GM23338 (cell line): Measurements from ENCODE around the gene GRK3. TPM values are rescaled to one million over a fixed set of nuclear protein-coding genes. Genes with fewer than 3 reads are reported as not detected.

Source experiments
- ATAC-seq: fragments of 200-7000 bp; cut with Tn5 transposase; 3 replicates; pipeline ENCODE4 v1.9.1; 2020
- DNase-seq: peaks from one replicate; pipeline ENCODE4 v3.0.0-alpha.2; 2015; ENCODE audit warnings: low spot score
- H2AFZ ChIP-seq: fragments of 200-600 bp; sonication (generic); 2 replicates; pipeline ENCODE4 v1.8.0; 2016; ENCODE audit warnings: antibody characterized with exemption, mild to moderate bottlenecking, moderate library complexity
- H3F3A ChIP-seq: fragments of 200-600 bp; sonication (generic); replicated peaks from 2 replicates; pipeline ENCODE4 v1.8.0; 2017; ENCODE audit warnings: antibody characterized with exemption, mixed run types, low read depth
- H3K27ac ChIP-seq: fragments of 200-600 bp; sonication (generic); 2 replicates; pipeline ENCODE4 v1.6.1; 2016; ENCODE audit warnings: low read depth
- H3K27me3 ChIP-seq: fragments of 200-600 bp; sonication (generic); 2 replicates; pipeline ENCODE4 v1.8.0; 2016; ENCODE audit warnings: mild to moderate bottlenecking, mixed run types, moderate library complexity; ENCODE audit not compliant: insufficient read depth
- H3K36me3 ChIP-seq: fragments of 200-600 bp; sonication (generic); 2 replicates; pipeline ENCODE4 v1.8.0; 2016; ENCODE audit warnings: mild to moderate bottlenecking; ENCODE audit not compliant: insufficient read depth
- H3K4me1 ChIP-seq: fragments of 200-600 bp; sonication (generic); 2 replicates; pipeline ENCODE4 v1.8.0; 2016; ENCODE audit warnings: mild to moderate bottlenecking, moderate library complexity; ENCODE audit not compliant: insufficient read depth
- H3K4me2 ChIP-seq: fragments of 200-600 bp; sonication (generic); 2 replicates; pipeline ENCODE4 v1.7.1; 2017; ENCODE audit warnings: mixed run types
- H3K4me3 ChIP-seq: fragments of 200-600 bp; sonication (generic); 2 replicates; pipeline ENCODE4 v1.6.1; 2016; ENCODE audit warnings: mixed run types
- H3K79me2 ChIP-seq: fragments of 200-600 bp; sonication (generic); replicated peaks from 2 replicates; pipeline ENCODE4 v1.8.0; 2017; ENCODE audit warnings: mild to moderate bottlenecking; ENCODE audit not compliant: insufficient read depth
- H3K9me2 ChIP-seq: fragments of 200-600 bp; sonication (generic); 2 replicates; pipeline ENCODE4 v1.8.0; 2017; ENCODE audit not compliant: insufficient read depth
- H4K20me1 ChIP-seq: fragments of 200-600 bp; sonication (generic); replicated peaks from 2 replicates; pipeline ENCODE4 v1.8.0; 2017; ENCODE audit warnings: mild to moderate bottlenecking; ENCODE audit not compliant: insufficient read depth
- H3K27ac Mint-ChIP-seq: 2 replicates; pipeline ENCODE4 v1.8.0; 2020; ENCODE audit warnings: inconsistent platforms, mild to moderate bottlenecking, moderate library complexity, mixed read lengths
- H3K27me3 Mint-ChIP-seq: 3 replicates; pipeline ENCODE4 v1.8.0; 2022; ENCODE audit warnings: low read depth, mild to moderate bottlenecking, moderate library complexity, mixed read lengths, inconsistent platforms; ENCODE audit not compliant: insufficient read depth, poor library complexity
- H3K36me3 Mint-ChIP-seq: 3 replicates; pipeline ENCODE4 v1.8.0; 2021; ENCODE audit warnings: low read depth, mild to moderate bottlenecking, inconsistent platforms, moderate library complexity, mixed read lengths
- H3K4me1 Mint-ChIP-seq: 3 replicates; pipeline ENCODE4 v1.8.0; 2020; ENCODE audit warnings: mild to moderate bottlenecking, inconsistent platforms, mixed read lengths
- H3K4me3 Mint-ChIP-seq: 3 replicates; pipeline ENCODE4 v1.8.0; 2021; ENCODE audit warnings: moderate library complexity, mild to moderate bottlenecking, inconsistent platforms, mixed read lengths
- H3K9me3 Mint-ChIP-seq: 3 replicates; pipeline ENCODE4 v1.8.0; 2020; ENCODE audit warnings: moderate library complexity, mild to moderate bottlenecking, inconsistent platforms, mixed read lengths
- CREB1 ChIP-seq: fragments of 250-450 bp; sonication (Bioruptor Pico); IDR thresholded peaks from 2 replicates; pipeline ENCODE4 v1.5.0; 2020; ENCODE audit warnings: low read depth, mild to moderate bottlenecking, moderate library complexity
- EZH2 ChIP-seq: fragments of 200-600 bp; sonication (generic); IDR thresholded peaks from one replicate; pipeline ENCODE4 v1.8.0; 2017; ENCODE audit warnings: antibody characterized with exemption, mild to moderate bottlenecking, low read depth; ENCODE audit not compliant: unreplicated experiment
- JUNB ChIP-seq: IDR thresholded peaks from one replicate; pipeline ENCODE4 v1.6.1; 2016; ENCODE audit warnings: antibody characterized with exemption; ENCODE audit not compliant: unreplicated experiment
- NANOG ChIP-seq: IDR thresholded peaks from 2 replicates; pipeline ENCODE4 v1.6.1; 2016; ENCODE audit warnings: antibody characterized with exemption, borderline replicate concordance
- STAT1 ChIP-seq: IDR thresholded peaks from one replicate; pipeline ENCODE4 v1.6.1; 2016; ENCODE audit warnings: antibody characterized with exemption; ENCODE audit not compliant: unreplicated experiment
- ZNF114 ChIP-seq: fragments of 250-450 bp; sonication (Bioruptor Pico); IDR thresholded peaks from 2 replicates; pipeline ENCODE4 v1.5.0; 2020; ENCODE audit warnings: mild to moderate bottlenecking, moderate library complexity
- ZNF331 ChIP-seq: fragments of 250-450 bp; sonication (Bioruptor Pico); IDR thresholded peaks from 2 replicates; pipeline ENCODE4 v1.5.0; 2020; ENCODE audit warnings: low read depth, mild to moderate bottlenecking, moderate library complexity
- polyA plus RNA-seq: library from polyadenylated mRNA; unstranded; fragments of >200 nt; fragmentation: Nextera tagmentation; extraction: Ambion mirVana; gene quantifications from 2 replicates; pipeline ENCODE4 v1.2.1, GENCODE V29; 2016
- total RNA-seq: library from RNA; depleted of rRNA; stranded (reverse); fragments of >200 nt; shearing (Covaris generic); gene quantifications from 2 replicates; pipeline ENCODE4 v1.2.3, GENCODE V29; 2014
- TF ChIP-seq, protein P1 (sequence below), 2 experiments: fragments of 200-600 bp in 1 of 2; sonication (generic) in 1 of 2; conservative IDR thresholded peaks; 2 replicates each; pipeline versions ENCODE4 v1.5.1 to v1.6.1; 2016 to 2017; ENCODE audit warnings: antibody characterized with exemption in 2 of 2, low read depth in 2 of 2, mild to moderate bottlenecking in 2 of 2, moderate library complexity in 1 of 2
- TF ChIP-seq, protein P2 (sequence below): IDR thresholded peaks from one replicate; pipeline ENCODE4 v1.6.1; 2018; ENCODE audit warnings: antibody characterized with exemption; ENCODE audit not compliant: unreplicated experiment
- TF ChIP-seq, protein P3 (sequence below): fragments of 250-450 bp; sonication (Bioruptor Pico); IDR thresholded peaks from 2 replicates; pipeline ENCODE4 v1.5.0; 2020; ENCODE audit warnings: mild to moderate bottlenecking, moderate library complexity

GRK3 gene
- total and polyA plus RNA-seq, 2 experiments from 2014 or later, result 6.0 to 25.3 TPM

DNA sequence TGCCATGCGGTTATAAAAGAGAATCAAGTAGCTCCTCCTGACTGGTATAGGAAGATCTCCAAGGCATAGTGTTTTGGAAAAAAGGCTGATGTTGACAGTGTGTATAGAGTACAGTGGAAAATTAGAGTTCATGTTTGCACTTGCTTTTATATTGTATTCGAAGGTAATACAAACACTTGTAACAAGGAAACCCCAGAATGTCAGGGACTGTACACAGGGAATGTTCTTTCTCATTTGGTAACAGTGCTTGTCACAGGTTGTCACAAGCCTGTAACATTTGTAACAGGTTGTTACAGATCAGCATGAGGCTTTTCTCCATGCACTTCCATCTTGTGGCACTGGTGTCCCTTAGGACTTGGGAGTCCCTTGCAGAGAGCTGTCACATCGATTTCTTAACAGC, 64.0 kb downstream of the GRK3 start (continued):
- TF ChIP-seq, protein P1, sequence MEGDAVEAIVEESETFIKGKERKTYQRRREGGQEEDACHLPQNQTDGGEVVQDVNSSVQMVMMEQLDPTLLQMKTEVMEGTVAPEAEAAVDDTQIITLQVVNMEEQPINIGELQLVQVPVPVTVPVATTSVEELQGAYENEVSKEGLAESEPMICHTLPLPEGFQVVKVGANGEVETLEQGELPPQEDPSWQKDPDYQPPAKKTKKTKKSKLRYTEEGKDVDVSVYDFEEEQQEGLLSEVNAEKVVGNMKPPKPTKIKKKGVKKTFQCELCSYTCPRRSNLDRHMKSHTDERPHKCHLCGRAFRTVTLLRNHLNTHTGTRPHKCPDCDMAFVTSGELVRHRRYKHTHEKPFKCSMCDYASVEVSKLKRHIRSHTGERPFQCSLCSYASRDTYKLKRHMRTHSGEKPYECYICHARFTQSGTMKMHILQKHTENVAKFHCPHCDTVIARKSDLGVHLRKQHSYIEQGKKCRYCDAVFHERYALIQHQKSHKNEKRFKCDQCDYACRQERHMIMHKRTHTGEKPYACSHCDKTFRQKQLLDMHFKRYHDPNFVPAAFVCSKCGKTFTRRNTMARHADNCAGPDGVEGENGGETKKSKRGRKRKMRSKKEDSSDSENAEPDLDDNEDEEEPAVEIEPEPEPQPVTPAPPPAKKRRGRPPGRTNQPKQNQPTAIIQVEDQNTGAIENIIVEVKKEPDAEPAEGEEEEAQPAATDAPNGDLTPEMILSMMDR (conservative IDR thresholded peaks at IDR 0.05; ENCODE audit: low read depth in 2 of 2), result no peak
- TF ChIP-seq STAT1 (no peak), JUNB (no peak), CREB1 (no peak)
- TF ChIP-seq, protein P2, sequence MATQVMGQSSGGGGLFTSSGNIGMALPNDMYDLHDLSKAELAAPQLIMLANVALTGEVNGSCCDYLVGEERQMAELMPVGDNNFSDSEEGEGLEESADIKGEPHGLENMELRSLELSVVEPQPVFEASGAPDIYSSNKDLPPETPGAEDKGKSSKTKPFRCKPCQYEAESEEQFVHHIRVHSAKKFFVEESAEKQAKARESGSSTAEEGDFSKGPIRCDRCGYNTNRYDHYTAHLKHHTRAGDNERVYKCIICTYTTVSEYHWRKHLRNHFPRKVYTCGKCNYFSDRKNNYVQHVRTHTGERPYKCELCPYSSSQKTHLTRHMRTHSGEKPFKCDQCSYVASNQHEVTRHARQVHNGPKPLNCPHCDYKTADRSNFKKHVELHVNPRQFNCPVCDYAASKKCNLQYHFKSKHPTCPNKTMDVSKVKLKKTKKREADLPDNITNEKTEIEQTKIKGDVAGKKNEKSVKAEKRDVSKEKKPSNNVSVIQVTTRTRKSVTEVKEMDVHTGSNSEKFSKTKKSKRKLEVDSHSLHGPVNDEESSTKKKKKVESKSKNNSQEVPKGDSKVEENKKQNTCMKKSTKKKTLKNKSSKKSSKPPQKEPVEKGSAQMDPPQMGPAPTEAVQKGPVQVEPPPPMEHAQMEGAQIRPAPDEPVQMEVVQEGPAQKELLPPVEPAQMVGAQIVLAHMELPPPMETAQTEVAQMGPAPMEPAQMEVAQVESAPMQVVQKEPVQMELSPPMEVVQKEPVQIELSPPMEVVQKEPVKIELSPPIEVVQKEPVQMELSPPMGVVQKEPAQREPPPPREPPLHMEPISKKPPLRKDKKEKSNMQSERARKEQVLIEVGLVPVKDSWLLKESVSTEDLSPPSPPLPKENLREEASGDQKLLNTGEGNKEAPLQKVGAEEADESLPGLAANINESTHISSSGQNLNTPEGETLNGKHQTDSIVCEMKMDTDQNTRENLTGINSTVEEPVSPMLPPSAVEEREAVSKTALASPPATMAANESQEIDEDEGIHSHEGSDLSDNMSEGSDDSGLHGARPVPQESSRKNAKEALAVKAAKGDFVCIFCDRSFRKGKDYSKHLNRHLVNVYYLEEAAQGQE, result no peak

DNA sequence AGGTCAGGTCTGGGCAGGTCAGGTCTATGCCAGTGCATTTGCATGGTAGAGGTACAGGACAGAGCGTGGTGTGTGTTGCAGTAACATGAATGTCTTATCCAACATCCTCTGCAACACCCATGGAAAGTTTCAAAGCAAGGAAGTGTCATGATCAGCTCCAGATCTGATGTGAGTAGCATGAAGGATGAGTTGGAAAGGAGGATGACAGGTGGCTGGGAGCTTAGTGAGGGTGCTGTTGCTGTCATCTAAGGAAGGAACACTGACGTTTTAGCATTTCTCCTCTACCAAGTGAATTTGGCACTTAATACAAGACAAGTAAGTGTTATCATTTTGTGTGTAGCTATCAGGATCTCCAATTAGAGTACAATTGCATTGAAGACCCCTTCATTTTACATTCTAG, 65.1 kb downstream of the GRK3 start:
- ATAC-seq (no peak), DNase-seq (no peak)
- Histone ChIP-seq H3K27ac (no peak overlapping the region), H3K9me2 (no peaks in the 10 kb centered on the region), H4K20me1 (peaks cover 15% of the 10 kb centered on the region), H3K79me2 (peaks cover 39% of the 10 kb centered on the region), H3F3A (no peaks in the 10 kb centered on the region), H2AFZ (no peak overlapping the region), H3K4me3 (no peak overlapping the region), H3K36me3 (no peaks in the 10 kb centered on the region), H3K4me2 (no peak overlapping the region), H3K4me1 (peaks cover 19% of the 10 kb centered on the region; the same call in 1 of the 2 replicates), H3K27me3 (no peaks in the 10 kb centered on the region)
- Mint-ChIP-seq H3K9me3 (no peaks in the 10 kb centered on the region), H3K4me3 (no peak overlapping the region), H3K36me3 (no peaks in the 10 kb centered on the region), H3K27ac (no peak overlapping the region), H3K4me1 (peaks cover 24% of the 10 kb centered on the region; the same call in 2 of the 3 replicates), H3K27me3 (no peaks in the 10 kb centered on the region)
- TF ChIP-seq NANOG (no peak), EZH2 (no peak), ZNF331 (CRISPR knock-in tag) (no peak)

DNA sequence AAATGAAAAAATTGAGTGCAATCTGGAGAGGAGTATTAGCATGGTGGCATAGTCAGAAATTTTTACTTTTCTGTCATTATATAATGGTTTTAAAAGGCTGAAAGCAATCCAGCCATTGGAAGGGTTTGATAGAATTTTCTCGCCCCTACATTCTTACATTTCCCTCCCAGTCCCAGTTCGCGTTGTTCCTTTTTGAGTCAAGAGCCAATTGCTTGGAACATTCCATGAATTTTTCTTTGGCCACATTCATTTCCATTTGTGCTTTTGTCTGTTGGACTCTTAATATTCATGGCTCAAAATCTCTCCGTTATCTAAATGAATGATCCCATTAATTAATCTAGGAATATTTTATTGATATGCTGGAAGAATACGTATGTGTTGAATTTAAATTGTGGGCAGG, 66.0 kb downstream of the GRK3 start:
- Histone ChIP-seq H3K36me3 (no peaks in the 10 kb centered on the region), H3K27me3 (no peaks in the 10 kb centered on the region), H4K20me1 (peaks cover 8% of the 10 kb centered on the region), H3K27ac (no peak overlapping the region), H3K4me3 (no peak overlapping the region), H2AFZ (no peak overlapping the region), H3K79me2 (peaks cover 39% of the 10 kb centered on the region), H3K9me2 (no peaks in the 10 kb centered on the region), H3K4me2 (no peak overlapping the region), H3F3A (no peaks in the 10 kb centered on the region), H3K4me1 (peaks cover 19% of the 10 kb centered on the region; the same call in 1 of the 2 replicates)
- no peaks in the 10 kb centered on the region for H3K9me3 Mint-ChIP-seq
- ATAC-seq (no peak), DNase-seq (peak; percentile 59)
- no peak overlapping the region for H3K27ac Mint-ChIP-seq
- no peaks in the 10 kb centered on the region for H3K36me3 Mint-ChIP-seq
- H3K27me3 Mint-ChIP-seq, result no peaks in the 10 kb centered on the region
- H3K4me1 Mint-ChIP-seq, result peaks cover 24% of the 10 kb centered on the region; the same call in 2 of the 3 replicates
- H3K4me3 Mint-ChIP-seq, result no peak overlapping the region
- TF ChIP-seq, protein P3, sequence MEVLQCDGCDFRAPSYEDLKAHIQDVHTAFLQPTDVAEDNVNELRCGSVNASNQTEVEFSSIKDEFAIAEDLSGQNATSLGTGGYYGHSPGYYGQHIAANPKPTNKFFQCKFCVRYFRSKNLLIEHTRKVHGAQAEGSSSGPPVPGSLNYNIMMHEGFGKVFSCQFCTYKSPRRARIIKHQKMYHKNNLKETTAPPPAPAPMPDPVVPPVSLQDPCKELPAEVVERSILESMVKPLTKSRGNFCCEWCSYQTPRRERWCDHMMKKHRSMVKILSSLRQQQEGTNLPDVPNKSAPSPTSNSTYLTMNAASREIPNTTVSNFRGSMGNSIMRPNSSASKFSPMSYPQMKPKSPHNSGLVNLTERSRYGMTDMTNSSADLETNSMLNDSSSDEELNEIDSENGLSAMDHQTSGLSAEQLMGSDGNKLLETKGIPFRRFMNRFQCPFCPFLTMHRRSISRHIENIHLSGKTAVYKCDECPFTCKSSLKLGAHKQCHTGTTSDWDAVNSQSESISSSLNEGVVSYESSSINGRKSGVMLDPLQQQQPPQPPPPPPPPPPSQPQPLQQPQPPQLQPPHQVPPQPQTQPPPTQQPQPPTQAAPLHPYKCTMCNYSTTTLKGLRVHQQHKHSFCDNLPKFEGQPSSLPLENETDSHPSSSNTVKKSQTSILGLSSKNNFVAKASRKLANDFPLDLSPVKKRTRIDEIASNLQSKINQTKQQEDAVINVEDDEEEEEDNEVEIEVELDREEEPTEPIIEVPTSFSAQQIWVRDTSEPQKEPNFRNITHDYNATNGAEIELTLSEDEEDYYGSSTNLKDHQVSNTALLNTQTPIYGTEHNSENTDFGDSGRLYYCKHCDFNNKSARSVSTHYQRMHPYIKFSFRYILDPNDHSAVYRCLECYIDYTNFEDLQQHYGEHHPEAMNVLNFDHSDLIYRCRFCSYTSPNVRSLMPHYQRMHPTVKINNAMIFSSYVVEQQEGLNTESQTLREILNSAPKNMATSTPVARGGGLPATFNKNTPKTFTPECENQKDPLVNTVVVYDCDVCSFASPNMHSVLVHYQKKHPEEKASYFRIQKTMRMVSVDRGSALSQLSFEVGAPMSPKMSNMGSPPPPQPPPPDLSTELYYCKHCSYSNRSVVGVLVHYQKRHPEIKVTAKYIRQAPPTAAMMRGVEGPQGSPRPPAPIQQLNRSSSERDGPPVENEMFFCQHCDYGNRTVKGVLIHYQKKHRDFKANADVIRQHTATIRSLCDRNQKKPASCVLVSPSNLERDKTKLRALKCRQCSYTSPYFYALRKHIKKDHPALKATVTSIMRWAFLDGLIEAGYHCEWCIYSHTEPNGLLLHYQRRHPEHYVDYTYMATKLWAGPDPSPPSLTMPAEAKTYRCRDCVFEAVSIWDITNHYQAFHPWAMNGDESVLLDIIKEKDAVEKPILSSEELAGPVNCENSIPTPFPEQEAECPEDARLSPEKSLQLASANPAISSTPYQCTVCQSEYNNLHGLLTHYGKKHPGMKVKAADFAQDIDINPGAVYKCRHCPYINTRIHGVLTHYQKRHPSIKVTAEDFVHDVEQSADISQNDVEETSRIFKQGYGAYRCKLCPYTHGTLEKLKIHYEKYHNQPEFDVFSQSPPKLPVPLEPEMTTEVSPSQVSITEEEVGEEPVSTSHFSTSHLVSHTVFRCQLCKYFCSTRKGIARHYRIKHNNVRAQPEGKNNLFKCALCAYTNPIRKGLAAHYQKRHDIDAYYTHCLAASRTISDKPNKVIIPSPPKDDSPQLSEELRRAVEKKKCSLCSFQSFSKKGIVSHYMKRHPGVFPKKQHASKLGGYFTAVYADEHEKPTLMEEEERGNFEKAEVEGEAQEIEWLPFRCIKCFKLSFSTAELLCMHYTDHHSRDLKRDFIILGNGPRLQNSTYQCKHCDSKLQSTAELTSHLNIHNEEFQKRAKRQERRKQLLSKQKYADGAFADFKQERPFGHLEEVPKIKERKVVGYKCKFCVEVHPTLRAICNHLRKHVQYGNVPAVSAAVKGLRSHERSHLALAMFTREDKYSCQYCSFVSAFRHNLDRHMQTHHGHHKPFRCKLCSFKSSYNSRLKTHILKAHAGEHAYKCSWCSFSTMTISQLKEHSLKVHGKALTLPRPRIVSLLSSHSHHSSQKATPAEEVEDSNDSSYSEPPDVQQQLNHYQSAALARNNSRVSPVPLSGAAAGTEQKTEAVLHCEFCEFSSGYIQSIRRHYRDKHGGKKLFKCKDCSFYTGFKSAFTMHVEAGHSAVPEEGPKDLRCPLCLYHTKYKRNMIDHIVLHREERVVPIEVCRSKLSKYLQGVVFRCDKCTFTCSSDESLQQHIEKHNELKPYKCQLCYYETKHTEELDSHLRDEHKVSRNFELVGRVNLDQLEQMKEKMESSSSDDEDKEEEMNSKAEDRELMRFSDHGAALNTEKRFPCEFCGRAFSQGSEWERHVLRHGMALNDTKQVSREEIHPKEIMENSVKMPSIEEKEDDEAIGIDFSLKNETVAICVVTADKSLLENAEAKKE (CRISPR knock-in tag), result no peak
- TF ChIP-seq JUNB, result no peak
- no peak for TF ChIP-seq ZNF114 (CRISPR knock-in tag)
- TF ChIP-seq NANOG, result no peak
